GM13976 (cell line): ENCODE data around the gene HYAL1.

Experiments used
- DNase-seq: peaks from one replicate; pipeline ENCODE4 v3.0.0; 2012; ENCODE audit warnings: low spot score
- in situ Hi-C: fragments of 300-500 bp; cut with MboI; formaldehyde crosslinking; loops from one replicate; pipeline ENCODE4 v1.12.0; 2022; ENCODE audit warnings: low sequenced_read_pairs, mixed read lengths, inconsistent platforms; ENCODE audit not compliant: unreplicated experiment
- TF ChIP-seq, protein P1 (sequence below): IDR thresholded peaks from 2 replicates; pipeline ENCODE4 v1.5.1; 2012; ENCODE audit warnings: borderline replicate concordance, mild to moderate bottlenecking; ENCODE audit not compliant: insufficient read depth; ENCODE audit errors: extremely low read depth, missing control alignments, control extremely low read depth

HYAL1 gene

GRCh38 chr3:50294089-50294488 lies 9.3 kb downstream of the HYAL1 start:
- in situ Hi-C loops = no loop called here
- DNase-seq = no peak
- TF ChIP-seq, protein P1, sequence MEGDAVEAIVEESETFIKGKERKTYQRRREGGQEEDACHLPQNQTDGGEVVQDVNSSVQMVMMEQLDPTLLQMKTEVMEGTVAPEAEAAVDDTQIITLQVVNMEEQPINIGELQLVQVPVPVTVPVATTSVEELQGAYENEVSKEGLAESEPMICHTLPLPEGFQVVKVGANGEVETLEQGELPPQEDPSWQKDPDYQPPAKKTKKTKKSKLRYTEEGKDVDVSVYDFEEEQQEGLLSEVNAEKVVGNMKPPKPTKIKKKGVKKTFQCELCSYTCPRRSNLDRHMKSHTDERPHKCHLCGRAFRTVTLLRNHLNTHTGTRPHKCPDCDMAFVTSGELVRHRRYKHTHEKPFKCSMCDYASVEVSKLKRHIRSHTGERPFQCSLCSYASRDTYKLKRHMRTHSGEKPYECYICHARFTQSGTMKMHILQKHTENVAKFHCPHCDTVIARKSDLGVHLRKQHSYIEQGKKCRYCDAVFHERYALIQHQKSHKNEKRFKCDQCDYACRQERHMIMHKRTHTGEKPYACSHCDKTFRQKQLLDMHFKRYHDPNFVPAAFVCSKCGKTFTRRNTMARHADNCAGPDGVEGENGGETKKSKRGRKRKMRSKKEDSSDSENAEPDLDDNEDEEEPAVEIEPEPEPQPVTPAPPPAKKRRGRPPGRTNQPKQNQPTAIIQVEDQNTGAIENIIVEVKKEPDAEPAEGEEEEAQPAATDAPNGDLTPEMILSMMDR = no peak

GRCh38 chr3:50293079-50293801 lies 10.1 kb downstream of the HYAL1 start:
- in situ Hi-C loops = no loop called here
- TF ChIP-seq, protein P1 = no peak
- DNase-seq = no peak

- TF ChIP-seq, protein P1 = no peak
- DNase-seq = peak; percentile 97
- in situ Hi-C loops = no loop called here
Measured at GRCh38 chr3:50292159-50293078, 11.0 kb downstream of the HYAL1 start, which contains the start of gene IFRD2. Gene IFRD2 (minus strand): TSS chr3:50292429. CDS start chr3:50292274, 155 bp downstream.

DNA sequence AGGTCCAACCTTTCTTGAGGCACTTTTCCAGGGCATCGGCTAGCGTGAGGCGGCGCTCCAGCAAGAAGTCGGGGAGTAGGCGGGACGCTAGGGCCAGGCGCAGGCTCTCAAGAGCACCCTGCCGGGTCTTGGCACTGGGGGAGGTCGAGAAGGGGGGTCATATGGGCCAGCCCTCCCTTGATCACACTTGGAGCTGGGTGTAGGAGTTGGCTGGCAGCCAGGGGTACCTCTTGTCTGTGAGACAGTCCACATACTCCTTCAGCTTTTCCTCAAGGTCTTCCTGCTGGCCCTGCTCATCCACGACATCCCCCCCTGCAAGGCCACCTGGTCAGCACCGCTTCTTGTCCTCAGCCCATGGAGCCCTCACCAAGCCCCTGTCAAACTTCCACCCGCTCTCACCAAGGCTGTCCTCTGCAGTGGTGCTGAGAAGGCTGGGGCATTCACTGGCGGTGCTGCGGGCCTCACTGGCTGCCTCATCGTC lies 13.2 kb downstream of the HYAL1 start:
- no peak for DNase-seq
- in situ Hi-C loops = no loop called here
- TF ChIP-seq, protein P1 = no peak

DNA sequence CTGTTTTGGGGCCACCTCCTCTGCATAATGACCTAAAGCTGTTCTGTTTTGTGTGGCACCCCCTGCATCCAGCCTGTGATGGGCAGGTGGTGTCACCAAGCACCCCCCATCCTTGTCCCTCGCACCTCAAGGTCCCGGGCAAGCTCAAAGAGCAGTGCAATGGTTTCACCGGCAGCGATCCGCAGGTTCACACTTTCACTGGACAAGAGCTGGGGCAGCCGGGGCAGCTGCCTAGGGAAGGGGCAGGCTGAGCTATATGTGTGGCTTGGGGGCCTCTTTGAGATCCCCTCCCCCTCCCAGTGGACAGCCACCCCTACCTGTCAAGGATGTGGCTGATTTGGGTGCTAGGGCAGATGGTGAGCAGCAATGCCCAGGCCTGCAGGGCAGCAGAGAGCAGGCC lies 14.2 kb downstream of the HYAL1 start:
- no peak for DNase-seq
- TF ChIP-seq, protein P1 = no peak
- in situ Hi-C loops = no loop called here

DNA sequence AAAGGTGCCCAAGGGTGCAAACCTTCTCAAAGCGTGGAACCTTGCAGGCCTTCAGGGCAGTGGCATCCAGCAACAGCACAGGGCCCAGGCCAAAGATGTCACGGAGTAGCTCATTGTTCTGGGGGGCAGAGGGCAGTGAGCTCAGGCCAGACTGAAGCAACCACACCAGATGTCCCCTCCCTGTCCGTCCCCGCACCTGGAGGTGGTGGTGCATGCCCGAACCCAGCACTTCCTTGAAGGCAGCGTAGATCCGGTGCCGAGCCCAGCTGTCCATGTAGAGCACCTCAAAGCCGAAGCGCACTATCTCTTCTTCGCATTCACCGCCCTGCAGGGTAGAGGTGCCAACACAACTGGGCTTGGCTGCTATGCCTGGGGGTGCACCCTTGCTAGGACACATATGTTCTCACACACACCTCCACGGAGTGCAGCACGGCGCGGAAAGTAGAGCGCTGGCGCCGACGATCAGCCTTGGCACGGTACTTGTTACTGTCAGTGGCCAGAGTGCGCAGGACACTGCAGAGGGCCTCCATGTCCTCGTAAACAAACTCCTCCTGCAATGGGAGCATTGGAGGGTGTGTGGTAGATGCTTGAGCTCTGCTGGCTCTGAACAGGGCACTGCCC lies 14.9 kb downstream of the HYAL1 start:
- no peak for DNase-seq
- TF ChIP-seq, protein P1 = no peak
- in situ Hi-C loops = no loop called here
